ENCODE data around the gene ASB10. TPM values are rescaled to one million over a fixed set of nuclear protein-coding genes. Genes with fewer than 3 reads are reported as not detected.
A peak's percentile ranks its signal among the peaks of the same experiment; 100 is the strongest.

Gene ASB10
- total and polyA plus RNA-seq, 2 of the 4 experiments (the other 2 are of a cell fraction): not detected

GRCh38 chr7:151235091-151235787 lies 48.2 kb upstream of the ASB10 start:
- Histone ChIP-seq H2AK5ac (ENCODE audit: low read depth, low read length) (no peak overlapping the region), H4K5ac (ENCODE audit: low read depth, low read length) (no peak overlapping the region), H3K4me1 (ENCODE audit: control insufficient read depth, insufficient read depth, low read length) (peaks cover 12% of the 10 kb centered on the region), H4K91ac (ENCODE audit: insufficient read depth, low read depth, low read length) (no peak overlapping the region), H3K14ac (replicated peaks; ENCODE audit: low read depth, low read length) (no peak overlapping the region), H2AFZ (replicated peaks; ENCODE audit: low read length, poor library complexity) (no peak overlapping the region), H3K9me3 (ENCODE audit: control insufficient read depth, insufficient read depth, low read length) (no peaks in the 10 kb centered on the region), H3K4ac (ENCODE audit: low read depth, low read length) (no peak overlapping the region), H3K27me3 (ENCODE audit: control insufficient read depth, insufficient read depth, low read length) (no peaks in the 10 kb centered on the region), H2BK15ac (ENCODE audit: low read depth, low read length) (no peak overlapping the region), H3K79me1 (ENCODE audit: low read depth in 1 of 2, low read length in 2 of 2) (peaks cover 0 to 74% of the 10 kb centered on the region in 2 experiments; a peak in 3 of 4 replicates), H3K56ac (ENCODE audit: extremely low read depth, insufficient read depth, low read length) (no peak overlapping the region), H2BK5ac (ENCODE audit: low read depth, low read length, poor library complexity, severe bottlenecking) (no peak overlapping the region), H3K4me2 (ENCODE audit: low read depth, low read length) (no peak overlapping the region), H3K18ac (ENCODE audit: low read depth, low read length) (no peak overlapping the region), H3K27ac (ENCODE audit: insufficient read depth, low read length) (no peak overlapping the region), H3K9ac (ENCODE audit: low read depth, low read length) (no peak overlapping the region), H4K8ac (ENCODE audit: low read depth in 2 of 2, low read length in 2 of 2) (no peak overlapping the region), H3K23ac (ENCODE audit: low read depth, low read length) (no peak overlapping the region), H2BK120ac (ENCODE audit: low read depth, low read length) (no peak overlapping the region), H3K4me3 (ENCODE audit: insufficient read depth, low read depth, low read length) (no peak overlapping the region), H3K36me3 (ENCODE audit: control insufficient read depth, insufficient read depth, low read length) (peaks cover 55% of the 10 kb centered on the region), H4K20me1 (ENCODE audit: insufficient read depth, low read length) (peaks cover 70% of the 10 kb centered on the region), H2AK9ac (replicated peaks; ENCODE audit: low read depth, low read length, poor library complexity) (peak overlapping the region; percentile 42), H3K9me1 (ENCODE audit: insufficient read depth, low read length) (0 out of 2 replicates have a peak, but pooled peaks cover 4% of the 10 kb centered on the region), H2BK20ac (ENCODE audit: low read depth, low read length) (no peak overlapping the region)
- DNase-seq (no peak), ATAC-seq (ENCODE audit: low read depth) (no peak)
- intact Hi-C loops (cut with micrococcal nuclease) (no loop called here), in situ Hi-C loops (cut with MboI; ENCODE audit: low sequenced_read_pairs) (no loop called here), dilution Hi-C loops (cut with HindIII; ENCODE audit: low sequenced_read_pairs, unreplicated experiment) (no loop called here)
- WGBS, 2 experiments (ENCODE audit: extremely low coverage in 2 of 2, insufficient read length in 1 of 2): 90% methylated on average over 19 of the region's 28 CpGs; no CpG with 5 or more reads in 1 of the 2 experiments
- ChIA-PET CTCF (no interaction called here), POLR2A (ENCODE audit: unreplicated experiment) (no interaction called here)
- no TSS peak for BruUV-seq (replicated peaks)
- TF ChIP-seq RFX5 (IDR thresholded peaks at IDR 0.05; ENCODE audit: low read depth, low read length) (no peak), MXI1 (IDR thresholded peaks at IDR 0.05; ENCODE audit: borderline replicate concordance, low read depth, low read length) (no peak)

Measured in IMR-90 (cell line).